NT2/D1 (cell line): ENCODE results near the gene OGG1.

Experiments used
- DNase-seq: peaks from one replicate; pipeline ENCODE4 v3.0.0-alpha.2; 2011; ENCODE audit warnings: low read depth, low spot score
- H3K27me3 ChIP-seq: 2 replicates; pipeline ENCODE4 v1.6.0; 2011; ENCODE audit warnings: mild to moderate bottlenecking; ENCODE audit not compliant: insufficient read length, insufficient read depth
- H3K36me3 ChIP-seq: 2 replicates; pipeline ENCODE4 v1.6.1; 2011; ENCODE audit warnings: mild to moderate bottlenecking, low read length, mixed read lengths; ENCODE audit not compliant: insufficient read depth, insufficient read length
- H3K4me1 ChIP-seq: 2 replicates; pipeline ENCODE4 v1.5.1; 2011; ENCODE audit not compliant: insufficient read depth, insufficient read length
- H3K4me3 ChIP-seq: 2 replicates; pipeline ENCODE4 v1.5.1; 2011; ENCODE audit warnings: low read depth; ENCODE audit not compliant: insufficient read length
- H3K9ac ChIP-seq: 2 replicates; pipeline ENCODE4 v1.6.0; 2011; ENCODE audit warnings: low read depth; ENCODE audit not compliant: insufficient read length
- H3K9me3 ChIP-seq: 2 replicates; pipeline ENCODE4 v1.5.1; 2011; ENCODE audit warnings: mild to moderate bottlenecking, low read length; ENCODE audit not compliant: insufficient read depth
- SUZ12 ChIP-seq: IDR thresholded peaks from 2 replicates; pipeline ENCODE4 v1.6.1; 2011; ENCODE audit not compliant: insufficient read length, insufficient read depth; ENCODE audit errors: extremely low read depth
- YY1 ChIP-seq: IDR thresholded peaks from 2 replicates; pipeline ENCODE4 v1.6.1; 2011; ENCODE audit not compliant: insufficient read length, insufficient read depth
- ZNF274 ChIP-seq: IDR thresholded peaks from 2 replicates; pipeline ENCODE4 v1.6.1; 2011; ENCODE audit warnings: mild to moderate bottlenecking, low read depth, low read length

OGG1 gene

GRCh38 chr3:9750556-9751411 lies 1.0 kb downstream of the OGG1 start:
- TF ChIP-seq ZNF274 (no peak), SUZ12 (no peak), YY1 (no peak)
- peak overlapping the region; percentile 90 for H3K9ac ChIP-seq
- peaks cover 70% of the 10 kb centered on the region for H3K36me3 ChIP-seq
- H3K4me1 ChIP-seq = no peaks in the 10 kb centered on the region
- peak overlapping the region; percentile 88 for H3K4me3 ChIP-seq
- no peak for DNase-seq
- H3K27me3 ChIP-seq = no peaks in the 10 kb centered on the region
- H3K9me3 ChIP-seq = no peaks in the 10 kb centered on the region

GRCh38 chr3:9754678-9755077 lies 4.9 kb downstream of the OGG1 start:
- Histone ChIP-seq H3K27me3 (no peaks in the 10 kb centered on the region), H3K9me3 (no peaks in the 10 kb centered on the region), H3K36me3 (peaks cover 79% of the 10 kb centered on the region), H3K4me1 (no peaks in the 10 kb centered on the region), H3K9ac (no peak overlapping the region), H3K4me3 (no peak overlapping the region)
- TF ChIP-seq ZNF274 = no peak
- no peak for TF ChIP-seq SUZ12
- no peak for TF ChIP-seq YY1
- no peak for DNase-seq

- no peak for DNase-seq
- H3K9ac ChIP-seq = no peak overlapping the region
- H3K36me3 ChIP-seq = peaks cover 78% of the 10 kb centered on the region
- H3K4me3 ChIP-seq = no peak overlapping the region
- no peak for TF ChIP-seq YY1
- no peak for TF ChIP-seq ZNF274
- no peak for TF ChIP-seq SUZ12
- H3K4me1 ChIP-seq = no peaks in the 10 kb centered on the region
- no peaks in the 10 kb centered on the region for H3K27me3 ChIP-seq
- H3K9me3 ChIP-seq = no peaks in the 10 kb centered on the region
Observed at GRCh38 chr3:9757427-9757826, 7.7 kb downstream of the OGG1 start.

GRCh38 chr3:9760779-9761505 lies 11.2 kb downstream of the OGG1 start:
- Histone ChIP-seq H3K4me3 (no peak overlapping the region), H3K27me3 (no peaks in the 10 kb centered on the region), H3K4me1 (peaks cover 4% of the 10 kb centered on the region), H3K9me3 (no peaks in the 10 kb centered on the region), H3K9ac (no peak overlapping the region), H3K36me3 (peaks cover 69% of the 10 kb centered on the region)
- TF ChIP-seq SUZ12 (no peak), ZNF274 (no peak), YY1 (no peak)
- no peak for DNase-seq

- Histone ChIP-seq H3K27me3 (no peaks in the 10 kb centered on the region), H3K4me1 (peaks cover 5% of the 10 kb centered on the region), H3K9me3 (no peaks in the 10 kb centered on the region), H3K9ac (no peak overlapping the region), H3K36me3 (peaks cover 59% of the 10 kb centered on the region), H3K4me3 (no peak overlapping the region)
- TF ChIP-seq ZNF274 (no peak), YY1 (no peak), SUZ12 (no peak)
- DNase-seq = no peak
Observed at GRCh38 chr3:9761919-9762318, 12.2 kb downstream of the OGG1 start.

- H3K4me1 ChIP-seq = peaks cover 5% of the 10 kb centered on the region
- H3K4me3 ChIP-seq = no peak overlapping the region
- TF ChIP-seq ZNF274 = no peak
- no peak for TF ChIP-seq YY1
- no peak for TF ChIP-seq SUZ12
- no peaks in the 10 kb centered on the region for H3K27me3 ChIP-seq
- peaks cover 49% of the 10 kb centered on the region for H3K36me3 ChIP-seq
- no peaks in the 10 kb centered on the region for H3K9me3 ChIP-seq
- DNase-seq = no peak
- no peak overlapping the region for H3K9ac ChIP-seq
Observed at GRCh38 chr3:9762871-9763270, 13.1 kb downstream of the OGG1 start.

- no peak for TF ChIP-seq SUZ12
- TF ChIP-seq ZNF274 = no peak
- no peak for TF ChIP-seq YY1
- H3K4me1 ChIP-seq = peaks cover 11% of the 10 kb centered on the region
- no peak overlapping the region for H3K9ac ChIP-seq
- DNase-seq = no peak
- peaks cover 13% of the 10 kb centered on the region for H3K27me3 ChIP-seq
- H3K36me3 ChIP-seq = peaks cover 26% of the 10 kb centered on the region
- no peaks in the 10 kb centered on the region for H3K9me3 ChIP-seq
- H3K4me3 ChIP-seq = no peak overlapping the region
Observed at GRCh38 chr3:9765865-9766264, 16.1 kb downstream of the OGG1 start.
